Gastroesophageal sphincter (tissue), 3 donors: ENCODE measurements around the gene RETREG1.

Experiments used
- CTCF ChIP-seq, 4 experiments: fragments of 200-600 bp in 2 of 4; fragments of 450-650 bp in 2 of 4; sonication (generic) in 1 of 4; IDR thresholded peaks; one replicate each; pipeline ENCODE4 v1.5.1; 2017 to 2019; ENCODE audit warnings: antibody characterized with exemption in 4 of 4, mild to moderate bottlenecking in 2 of 4, moderate library complexity in 2 of 4
- EP300 ChIP-seq: sonication (generic); formaldehyde crosslinking; IDR thresholded peaks from one replicate; pipeline ENCODE4 v1.6.1; 2017; ENCODE audit warnings: antibody characterized with exemption, mild to moderate bottlenecking
- POLR2A ChIP-seq, 2 donors: fragments of 450-650 bp; IDR thresholded peaks; one replicate each; pipeline ENCODE4 v1.6.1; 2017; ENCODE audit warnings: antibody characterized with exemption in 2 of 2, mild to moderate bottlenecking in 2 of 2, moderate library complexity in 1 of 2

GRCh38 chr5:16430349-16431089 lies 186.3 kb downstream of the RETREG1 start:
- no peak for TF ChIP-seq CTCF (IDR thresholded peaks at IDR 0.05)
- TF ChIP-seq POLR2A (IDR thresholded peaks at IDR 0.05) = no peak
- TF ChIP-seq EP300 = no peak
